NCI-H2171 (cell line): ENCODE results near the gene SHH.
"Not testable (repeated sequence)": the region's sequence is repeated elsewhere in the genome, so short reads cannot be mapped to it uniquely, and the experiment has no call there.

Source experiments
- DNase-seq: peaks from one replicate; lab custom pipeline; 2025; lab: John Stamatoyannopoulos, UW

SHH gene

DNA sequence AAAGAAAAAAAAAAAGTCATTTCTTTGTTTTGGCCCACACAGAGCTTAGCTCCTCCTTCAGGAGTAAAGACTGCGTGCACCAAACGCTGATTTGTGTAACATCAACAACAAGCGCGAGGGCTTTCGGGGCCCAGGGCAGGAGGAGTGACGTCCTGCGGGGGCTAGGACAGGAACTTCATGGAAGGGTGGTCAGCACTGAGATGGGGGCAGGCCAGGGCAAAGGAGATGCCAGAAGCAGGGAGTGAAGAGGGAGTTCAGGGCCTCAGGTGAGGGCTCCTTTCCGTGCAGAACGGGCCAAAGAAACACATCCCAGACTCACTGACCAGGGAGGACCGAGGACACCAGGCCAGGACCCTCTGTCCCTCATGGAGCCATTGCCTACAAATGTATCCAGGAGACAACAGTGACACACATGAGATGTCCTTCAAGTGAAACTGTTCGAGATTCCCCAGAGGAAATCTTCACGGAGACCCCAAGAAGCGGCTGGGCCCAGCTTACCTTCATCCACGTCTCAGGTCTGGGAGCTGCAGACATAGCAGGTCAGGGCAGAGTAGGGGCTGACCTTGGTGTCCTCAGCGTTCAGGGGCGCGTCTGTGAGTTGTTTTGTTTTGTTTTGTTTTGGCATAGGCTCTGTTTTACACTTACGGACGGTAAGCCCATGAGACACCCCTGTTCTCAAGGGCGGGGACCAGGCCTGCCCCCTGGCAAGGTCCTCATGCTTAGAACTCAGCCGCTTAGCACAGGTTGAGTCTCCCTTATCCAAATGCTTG is 30.4 kb upstream of the SHH start:
- no peak for DNase-seq

DNA sequence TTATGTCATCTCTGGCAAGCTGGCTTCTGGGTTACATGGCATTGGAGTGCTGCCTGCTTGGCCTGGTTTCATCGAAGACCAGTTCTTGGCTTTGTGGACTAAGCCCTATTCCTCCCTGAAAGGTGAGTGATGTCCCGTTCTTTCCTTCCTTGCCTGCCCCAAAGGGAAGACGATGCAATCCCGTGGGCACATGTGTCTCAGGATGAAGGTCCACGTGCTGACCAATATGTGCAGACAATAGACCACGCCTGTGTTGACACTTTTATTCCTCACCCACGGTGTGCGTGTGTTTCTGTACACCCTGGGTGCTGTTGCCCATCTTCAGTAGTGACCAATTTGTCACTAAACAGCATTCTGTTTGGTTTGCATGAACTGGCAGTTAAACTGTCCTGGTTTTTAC is 28.6 kb upstream of the SHH start:
- DNase-seq, result no peak

DNA sequence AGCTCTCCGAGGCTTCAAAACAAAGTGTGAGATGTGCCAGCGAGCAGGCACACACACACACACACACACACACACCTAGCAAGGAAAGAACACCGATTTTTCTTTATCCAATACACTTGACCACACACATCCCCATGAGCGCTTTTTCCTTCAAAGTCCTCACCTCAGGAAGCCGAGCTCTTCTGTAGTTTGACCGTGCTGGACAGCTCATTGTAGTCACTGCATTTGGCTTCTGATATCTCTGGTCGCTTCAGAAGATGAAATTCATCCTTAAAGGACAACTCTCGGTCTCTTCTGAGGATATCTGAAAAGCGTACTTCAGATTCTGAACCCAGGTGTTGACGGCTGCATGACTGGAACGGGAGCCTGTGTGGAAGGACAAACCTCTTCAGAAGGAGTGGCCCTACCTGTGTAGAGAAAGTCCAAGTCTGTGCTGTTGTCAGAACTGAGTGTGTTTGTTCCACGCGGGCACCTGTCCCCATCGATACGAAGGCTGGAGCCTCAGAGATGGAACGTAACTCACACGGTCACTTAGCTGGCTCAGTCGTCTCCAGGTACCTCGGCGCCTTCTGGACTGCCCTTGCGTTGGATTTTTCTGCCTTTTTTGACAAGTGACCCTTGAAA is 28.1 kb upstream of the SHH start:
- no peak for DNase-seq

DNA sequence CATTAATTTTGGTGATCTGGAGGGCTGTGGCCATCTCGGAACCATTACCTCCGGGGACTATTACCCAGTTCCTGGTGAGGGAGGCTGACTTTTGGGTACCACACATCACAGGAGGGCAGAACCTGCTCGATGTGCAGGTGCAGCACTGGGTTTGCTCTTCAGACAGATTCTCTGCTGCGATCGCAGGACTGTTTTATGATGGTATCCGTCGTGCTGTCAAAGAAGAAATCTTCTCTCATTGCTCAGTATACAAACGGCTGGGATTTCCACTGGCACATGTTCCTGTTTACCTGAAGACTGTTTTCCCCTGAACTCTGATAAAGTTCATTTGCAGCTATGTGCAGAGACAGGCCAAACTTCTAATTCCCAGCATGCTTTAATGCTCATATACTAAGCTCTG is 27.2 kb upstream of the SHH start:
- no peak for DNase-seq

DNA sequence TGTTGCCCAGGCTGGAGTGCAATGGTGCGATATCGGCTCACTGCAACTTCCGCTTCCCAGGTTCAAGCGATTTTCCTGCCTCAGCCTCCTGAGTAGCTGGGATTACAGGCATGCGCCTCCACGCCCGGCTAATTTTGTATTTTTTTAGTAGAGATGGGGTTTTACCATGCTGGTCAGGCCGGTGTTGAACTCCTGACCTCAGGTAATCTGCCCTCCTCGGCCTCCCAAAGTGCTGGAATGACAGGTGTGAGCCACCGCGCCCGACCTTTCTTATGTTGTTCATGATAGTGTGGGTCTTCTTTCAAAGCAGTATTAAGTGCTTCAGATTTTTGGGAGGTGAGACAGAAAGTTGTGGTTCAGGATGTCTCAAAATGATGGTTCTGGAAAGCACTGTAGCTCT is 26.0 kb upstream of the SHH start:
- not testable (repeated sequence) for DNase-seq

DNA sequence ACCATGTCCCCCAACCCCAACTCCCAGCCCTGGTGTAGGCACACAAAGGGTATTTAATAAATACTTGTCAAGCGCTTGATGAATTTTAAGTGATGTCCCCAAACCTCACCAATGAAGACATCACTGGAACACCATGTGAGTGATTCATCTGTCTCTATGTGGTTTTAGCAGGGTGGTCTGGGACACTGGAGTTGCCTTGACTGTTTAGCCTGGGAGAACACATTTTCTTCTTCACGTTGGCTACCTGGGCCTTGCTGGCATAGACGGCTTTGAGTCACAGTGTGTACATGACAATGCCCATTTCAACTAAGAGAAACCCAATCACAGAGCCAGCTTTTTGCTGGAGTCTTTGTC is 24.8 kb upstream of the SHH start:
- no peak for DNase-seq

DNA sequence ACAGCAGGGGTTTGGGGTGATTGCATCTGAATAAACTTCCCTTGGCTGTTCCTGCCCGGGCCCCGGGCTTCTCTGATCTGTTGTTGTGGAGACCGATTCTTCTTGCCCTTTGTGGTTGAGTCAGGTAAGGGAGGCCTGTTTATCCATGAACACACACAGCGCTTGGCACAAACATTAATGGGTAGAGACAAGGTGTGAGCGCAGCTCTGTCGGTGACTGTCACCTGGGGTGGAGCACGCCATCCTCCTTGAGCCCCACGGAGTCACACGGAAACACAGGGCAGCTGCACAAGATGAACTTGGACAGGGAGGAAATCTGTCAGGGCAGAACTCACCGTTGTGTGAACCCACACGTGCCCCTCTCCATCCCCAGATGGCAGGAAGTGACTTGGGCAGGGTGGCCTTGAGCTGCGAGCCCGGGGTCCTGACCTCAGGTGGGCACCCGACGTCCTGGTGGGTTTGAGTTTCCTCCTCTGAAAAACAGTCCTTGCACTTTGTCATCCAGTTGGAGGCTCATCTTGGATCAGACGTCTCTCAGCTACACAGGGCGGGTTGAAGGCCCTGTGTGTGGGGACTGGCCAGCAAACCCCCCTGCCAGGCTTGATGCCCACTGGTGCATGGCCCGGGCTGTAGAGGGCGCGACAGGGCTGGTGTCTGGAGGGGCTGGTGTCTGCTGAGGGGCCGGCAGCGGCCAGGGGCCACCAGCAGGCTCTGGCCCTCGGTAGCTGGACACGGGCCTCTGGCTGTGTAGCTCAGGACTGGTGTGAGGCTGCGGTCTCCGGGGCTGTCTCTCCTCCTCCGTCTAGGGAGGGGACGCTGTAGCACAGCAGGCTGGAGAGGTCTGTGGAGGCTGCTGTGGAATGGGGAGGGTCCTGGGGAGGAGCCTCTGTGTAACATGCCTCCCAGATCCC is 24.2 kb upstream of the SHH start:
- no peak for DNase-seq

DNA sequence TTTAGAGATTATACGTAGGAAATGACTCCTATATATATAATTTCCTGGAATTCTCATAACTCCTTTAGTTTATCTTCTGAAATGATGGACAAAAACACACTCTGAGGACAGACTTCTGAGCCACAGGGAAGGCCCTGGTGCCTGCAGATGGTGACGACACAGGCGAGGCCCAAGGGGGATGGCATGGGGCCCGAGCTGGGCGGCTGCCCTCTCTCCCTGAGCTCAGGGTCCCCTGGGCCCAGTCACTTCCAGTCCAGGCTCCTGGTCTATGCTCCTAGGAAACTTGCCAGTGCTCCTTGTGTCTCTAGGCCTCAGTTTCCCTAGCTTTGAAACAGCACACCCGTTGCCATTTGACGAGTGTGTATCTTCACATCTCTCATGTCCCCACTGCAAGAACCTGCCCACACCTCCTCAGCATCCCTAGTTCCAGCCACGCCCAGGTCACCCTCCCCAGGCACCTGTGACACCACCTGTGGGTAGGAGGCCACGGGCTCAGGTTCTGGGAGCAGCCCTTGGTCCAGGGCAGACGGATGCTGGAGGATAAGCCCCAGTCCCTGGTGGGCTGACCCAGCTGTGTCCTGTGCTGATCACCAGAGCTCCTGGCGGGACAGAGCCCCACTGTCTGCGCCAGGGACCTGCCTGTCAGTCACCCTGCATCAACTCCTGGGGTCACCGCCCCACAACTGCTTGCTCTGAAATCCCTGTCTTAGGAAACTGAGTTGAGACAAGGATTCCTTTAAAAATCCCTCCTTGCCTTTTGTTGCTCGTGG is 23.4 kb upstream of the SHH start:
- DNase-seq, result no peak

DNA sequence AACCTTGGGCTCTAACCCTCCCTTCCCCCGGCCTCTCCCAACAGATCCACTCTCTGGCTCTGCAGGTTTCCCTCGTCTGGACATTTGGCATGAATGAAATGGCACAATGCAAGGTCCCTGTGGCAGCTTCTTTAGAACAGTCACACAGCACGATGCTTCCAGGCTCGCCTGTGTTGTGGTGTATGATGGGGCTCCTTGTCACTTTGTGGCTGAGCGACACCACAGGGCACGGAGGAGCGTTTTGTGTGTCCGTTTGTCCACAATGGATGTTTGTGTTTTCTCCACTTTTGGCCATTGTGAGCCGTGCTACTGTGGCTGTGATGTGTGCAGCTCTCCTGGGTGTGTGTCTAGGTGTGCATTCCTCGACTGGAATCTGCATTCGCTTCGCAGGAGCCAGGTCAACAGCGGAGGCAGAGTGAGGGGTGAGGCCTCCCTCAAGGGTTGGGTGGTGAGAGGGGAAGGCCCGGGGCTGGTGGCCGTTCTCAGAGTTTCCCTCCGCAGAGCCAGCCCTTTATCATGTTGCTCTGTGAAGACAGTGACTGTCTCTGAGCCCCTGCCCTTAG is 22.3 kb upstream of the SHH start:
- DNase-seq, result no peak

DNA sequence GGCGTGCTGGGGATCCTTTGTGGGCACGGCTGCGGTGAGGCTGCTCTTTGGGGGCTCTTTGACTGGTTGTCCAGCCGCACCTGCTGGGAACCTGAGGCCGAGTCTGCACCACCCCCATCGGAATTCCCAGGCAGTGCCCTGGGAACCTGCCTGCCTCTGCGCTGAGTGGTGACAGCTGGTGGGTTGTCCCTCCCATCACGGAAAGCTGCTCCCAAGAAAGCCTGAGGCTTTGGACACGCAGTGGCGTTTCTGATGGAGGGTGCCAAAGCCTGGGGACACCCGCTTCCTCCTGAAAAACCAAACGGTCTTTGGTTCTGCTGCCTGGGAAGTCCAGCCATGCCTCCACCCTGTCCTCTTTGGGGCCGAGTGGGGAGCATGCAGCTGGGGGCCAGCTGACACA is 21.4 kb upstream of the SHH start:
- no peak for DNase-seq

DNA sequence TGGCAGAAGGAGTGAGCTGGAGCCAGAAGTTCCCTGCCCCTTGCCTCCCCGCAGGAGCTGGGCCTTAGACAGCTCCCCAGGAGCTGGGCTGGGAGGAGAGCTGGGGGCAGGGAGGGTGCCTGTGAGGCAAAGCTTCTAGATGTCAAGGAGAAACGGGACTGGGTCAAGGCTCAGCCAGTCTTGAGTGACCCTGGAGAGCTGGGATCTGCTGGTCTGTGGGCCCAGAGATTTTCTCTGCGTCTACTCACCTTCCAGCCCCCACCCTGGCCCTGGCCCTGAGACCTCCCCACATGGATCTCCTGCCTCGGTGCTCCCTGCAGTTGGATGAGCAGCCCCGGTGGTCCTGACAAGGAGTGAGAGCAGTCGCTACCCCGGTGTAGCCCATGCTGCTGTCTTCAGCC is 20.3 kb upstream of the SHH start:
- no peak for DNase-seq

DNA sequence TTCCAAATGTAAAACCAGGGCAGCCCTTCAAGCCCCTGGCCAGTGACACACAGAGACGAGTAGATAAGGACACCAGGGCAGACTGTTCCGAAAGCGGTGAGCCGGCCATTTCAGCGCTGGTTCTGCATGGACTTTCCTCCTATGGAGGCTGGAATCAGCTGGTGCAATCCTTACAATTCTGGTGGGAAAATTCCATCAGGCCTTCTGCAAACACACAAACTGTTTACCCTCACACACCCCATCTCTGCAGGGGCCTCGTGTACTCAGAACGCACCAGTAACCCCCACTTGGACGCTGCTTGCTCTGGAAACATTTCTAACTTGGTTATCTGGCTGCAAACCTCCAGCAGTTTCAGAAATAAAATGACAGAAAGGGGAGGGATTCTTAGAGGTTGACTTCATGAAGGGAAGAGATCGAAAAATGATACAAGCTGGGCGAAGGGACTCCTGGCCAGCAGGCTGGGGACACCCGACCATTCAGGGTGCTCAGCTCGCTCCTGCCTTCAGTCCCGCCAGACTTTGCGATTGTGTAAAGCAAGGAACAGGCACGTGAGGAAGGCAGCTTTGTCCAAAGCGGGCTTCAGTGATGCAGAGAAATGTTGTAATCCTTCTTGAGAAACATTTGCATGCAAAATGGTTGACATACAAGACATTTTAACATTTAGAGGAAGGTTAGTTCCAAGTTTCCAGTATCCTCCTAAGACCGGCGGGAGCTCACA is 19.7 kb upstream of the SHH start:
- no peak for DNase-seq

DNA sequence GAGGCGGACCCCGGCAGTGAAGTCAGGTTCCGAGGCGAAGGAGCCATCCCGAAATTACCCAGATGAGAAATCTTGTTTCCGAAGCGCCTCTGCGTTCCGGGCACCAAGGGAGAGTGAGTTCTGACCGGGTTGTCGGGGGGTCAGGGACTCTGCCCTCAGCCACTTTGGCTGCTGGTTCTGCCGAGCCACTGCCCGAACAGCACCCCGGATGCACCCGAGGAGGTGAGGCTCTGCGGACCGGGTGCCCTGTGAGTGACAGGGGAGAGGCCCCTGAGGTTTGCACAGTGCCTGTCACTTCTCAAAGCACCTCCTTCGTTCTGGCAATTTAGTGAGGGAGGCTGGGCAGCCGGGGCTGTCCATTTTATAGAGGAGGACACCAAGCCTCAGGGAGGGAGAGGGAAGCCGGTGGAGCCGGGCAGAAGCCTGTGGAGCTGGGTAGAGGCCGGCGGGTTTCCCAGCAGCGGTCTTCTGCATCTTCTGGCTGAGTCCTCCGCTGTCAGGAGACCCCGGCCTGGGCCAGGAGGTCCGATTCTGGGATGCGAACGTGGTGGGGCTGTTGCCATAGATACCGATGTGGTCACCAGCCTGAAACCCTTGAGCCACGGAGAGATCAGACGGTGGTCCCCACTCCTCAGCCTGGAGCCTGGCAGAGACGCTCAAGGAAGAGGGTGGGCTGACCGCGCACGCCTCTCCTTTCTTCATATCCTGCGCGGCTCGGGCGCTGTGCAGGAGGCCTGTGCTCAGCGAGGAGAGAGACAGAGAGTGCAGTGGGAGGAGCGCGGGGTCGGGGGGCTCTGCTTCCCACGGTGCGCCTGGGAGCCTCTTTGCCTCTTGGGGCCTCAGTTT is 18.9 kb upstream of the SHH start:
- no peak for DNase-seq

DNA sequence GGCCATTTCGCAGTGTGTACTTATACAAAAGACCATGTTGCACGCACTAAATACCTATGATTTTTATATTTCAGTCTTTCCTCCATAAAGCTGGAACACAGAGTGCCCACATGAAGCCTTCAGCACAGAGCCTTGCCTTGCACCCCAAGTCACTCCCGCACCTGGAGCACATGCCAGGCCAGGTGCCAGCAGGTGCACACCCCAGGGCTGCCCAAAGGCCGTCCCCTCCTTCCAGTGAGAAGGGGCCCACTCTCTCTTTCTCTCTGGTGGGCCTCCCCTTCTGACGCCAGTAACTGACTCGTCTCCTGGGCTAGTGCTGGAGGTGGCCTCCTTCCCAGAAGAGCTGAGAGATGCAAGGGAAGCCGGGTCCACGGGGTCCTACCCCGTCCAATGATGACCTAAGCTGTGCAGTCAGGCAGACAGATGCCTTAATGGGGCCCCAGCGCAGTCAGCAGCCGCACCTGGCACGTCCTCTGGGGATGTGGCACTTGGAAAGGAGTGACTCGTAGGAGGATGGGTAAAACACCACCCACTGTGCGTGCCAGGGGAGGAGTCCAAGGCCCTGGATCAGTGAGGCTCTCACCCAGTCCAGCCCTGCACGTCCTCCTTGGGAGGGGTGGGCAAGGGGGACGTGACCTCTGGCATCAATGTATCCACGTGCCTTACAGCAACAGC is 17.7 kb upstream of the SHH start:
- DNase-seq, result no peak

DNA sequence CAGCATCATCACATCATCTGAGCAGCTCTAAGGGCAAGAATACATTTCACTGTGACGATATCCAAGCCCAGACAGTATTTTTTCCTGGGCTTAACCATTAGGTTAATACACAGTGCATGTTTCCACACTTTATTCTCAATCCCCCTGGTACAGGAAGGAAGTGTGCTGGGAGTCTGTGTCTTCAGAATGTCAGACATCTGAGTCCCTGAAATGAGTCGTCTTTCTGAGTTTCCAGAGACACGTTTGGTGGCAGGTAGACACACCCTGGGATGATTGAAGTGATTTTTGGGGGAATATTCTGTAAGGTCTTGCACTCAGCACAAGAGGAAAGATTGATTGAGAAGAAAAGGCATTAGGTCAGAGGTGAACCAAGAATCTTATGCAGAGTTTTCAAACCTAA is 13.1 kb upstream of the SHH start:
- no peak for DNase-seq

DNA sequence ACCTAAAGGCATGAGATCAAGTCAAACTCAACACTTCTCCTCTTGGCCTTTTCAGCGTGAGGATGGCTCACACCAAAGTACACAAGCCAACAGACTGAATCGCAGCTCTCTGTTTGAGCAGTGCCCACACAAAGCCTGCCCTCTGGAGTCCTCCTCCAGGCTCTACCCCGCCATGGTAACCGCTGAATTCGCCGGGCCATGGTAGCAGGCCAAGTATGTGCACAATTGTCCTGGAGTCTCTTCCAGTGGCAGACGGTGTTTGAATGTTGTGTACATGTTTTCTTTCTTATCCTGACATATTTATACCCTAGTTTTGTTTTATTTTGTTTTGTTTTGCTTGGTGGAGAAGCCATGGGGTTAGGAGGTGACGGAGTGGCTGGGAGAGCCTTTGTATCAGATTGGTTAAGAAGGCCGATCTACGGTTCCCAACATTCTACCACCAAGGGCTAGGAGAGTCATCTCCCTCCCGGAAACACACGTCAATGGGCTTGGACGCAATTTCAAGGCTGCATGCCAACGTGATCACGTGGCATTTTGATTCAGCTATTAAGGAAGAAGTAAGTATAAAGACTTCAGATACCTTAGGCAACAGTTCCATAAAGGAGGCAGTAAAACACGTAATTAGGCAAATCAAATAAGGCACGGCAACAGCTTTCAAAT is 12.1 kb upstream of the SHH start:
- DNase-seq, result no peak

DNA sequence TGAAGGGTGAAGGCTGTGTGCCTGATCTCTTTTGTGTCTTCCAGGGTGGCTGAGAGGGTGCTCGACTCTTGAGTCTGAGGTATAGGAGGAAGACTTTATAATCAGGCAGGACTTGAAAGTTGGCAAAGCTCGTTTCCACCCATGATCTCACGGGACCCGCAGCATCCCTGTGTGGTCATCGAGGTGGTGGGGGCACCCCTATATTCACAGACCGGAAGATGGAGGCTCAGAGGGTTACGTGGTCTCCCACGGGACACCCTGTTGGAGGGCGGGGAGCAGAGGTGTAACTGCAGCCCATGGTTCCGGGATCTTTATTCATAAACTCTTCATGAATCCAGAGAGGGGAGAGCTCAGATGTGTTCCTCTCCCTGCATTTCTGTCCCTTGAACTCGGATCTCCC is 9.6 kb upstream of the SHH start:
- no peak for DNase-seq

DNA sequence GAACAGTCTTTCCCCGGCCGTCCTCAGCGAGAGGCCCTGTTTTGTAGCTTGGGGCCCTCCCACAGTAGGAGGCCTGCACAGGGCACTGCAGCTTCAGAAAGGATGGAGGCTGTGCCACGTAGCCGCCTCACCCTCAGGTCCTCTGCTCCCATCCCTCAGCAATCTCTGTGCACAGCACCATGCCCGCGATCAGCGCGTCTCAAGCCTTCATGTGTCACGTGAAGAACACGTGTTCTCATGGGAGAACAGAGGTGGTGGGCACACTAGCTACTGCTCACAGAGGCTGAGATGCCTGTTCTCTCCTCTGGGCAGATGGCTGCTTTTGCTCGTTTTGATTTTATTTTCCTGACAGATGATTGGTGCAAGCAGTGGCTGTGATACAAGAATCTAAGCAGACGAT is 8.5 kb upstream of the SHH start:
- DNase-seq, result no peak

DNA sequence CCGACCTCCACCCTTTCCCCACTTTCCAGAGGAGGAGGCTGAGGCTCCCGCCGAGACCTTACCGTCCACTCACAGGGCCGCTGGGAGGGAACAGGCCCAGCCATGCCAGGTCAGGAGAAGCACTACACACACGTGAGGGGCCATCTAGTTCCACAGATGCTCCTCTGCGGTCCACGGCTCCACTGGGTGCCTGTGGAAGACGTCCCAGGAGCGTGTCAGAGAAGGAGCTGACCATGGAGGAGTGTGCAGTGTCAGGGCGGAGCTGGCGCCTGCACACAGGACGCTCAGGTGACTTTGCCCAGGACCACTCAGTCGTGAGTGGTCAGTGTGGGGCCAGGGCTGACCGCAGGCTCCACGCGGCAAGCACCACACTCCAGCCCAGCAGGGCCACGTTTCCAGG is 8.0 kb upstream of the SHH start:
- no peak for DNase-seq
